Right lobe of liver (tissue), 6 donors: ENCODE data around the gene PLXNA3. TPM values are rescaled to one million over a fixed set of nuclear protein-coding genes. Genes with fewer than 3 reads are reported as not detected.

Source experiments
- ATAC-seq, 4 donors: fragments of 200-7000 bp; cut with Tn5 transposase; one replicate each; pipeline ENCODE4 v1.9.1; 2020; ENCODE audit warnings: mild to moderate bottlenecking in 4 of 4, moderate library complexity in 4 of 4
- DNase-seq, 3 donors: peaks; one replicate each; pipeline ENCODE4 v3.0.0-alpha.2; 2020
- H3K27ac ChIP-seq, 3 donors: fragments of 200-600 bp; one replicate each; pipeline ENCODE4 v1.8.0; 2022
- H3K27me3 ChIP-seq, 2 donors: fragments of 200-600 bp; one replicate each; pipeline ENCODE4 v1.8.0; 2022
- H3K36me3 ChIP-seq, 4 donors: fragments of 200-600 bp; sonication (generic) in 1 of 4; one replicate each; pipeline versions ENCODE4 v1.5.1 to v1.8.0; 2017 to 2022; ENCODE audit warnings: control low read depth in 1 of 4
- H3K4me1 ChIP-seq, 4 donors: fragments of 200-600 bp; sonication (generic) in 1 of 4; one replicate each; pipeline versions ENCODE4 v1.5.1 to v1.8.0; 2017 to 2022; ENCODE audit warnings: control low read depth in 1 of 4
- H3K4me3 ChIP-seq, 3 donors: fragments of 200-600 bp; one replicate each; pipeline ENCODE4 v1.8.0; 2022
- H3K9me3 ChIP-seq, 4 donors: fragments of 200-600 bp; sonication (generic) in 1 of 4; one replicate each; pipeline versions ENCODE4 v1.5.1 to v1.8.0; 2017 to 2022; ENCODE audit warnings: control low read depth in 1 of 4
- CTCF ChIP-seq, 4 donors: fragments of 200-600 bp in 3 of 4; fragments of 450-650 bp in 1 of 4; IDR thresholded peaks; one replicate each; pipeline versions ENCODE4 v1.5.1 to v1.8.0; 2016 to 2022; ENCODE audit warnings: antibody characterized with exemption in 4 of 4, mild to moderate bottlenecking in 2 of 4
- POLR2A ChIP-seq: fragments of 450-650 bp; IDR thresholded peaks from one replicate; pipeline ENCODE4 v1.6.1; 2017; ENCODE audit warnings: antibody characterized with exemption, mild to moderate bottlenecking
- WGBS: methylation state at CpG from one replicate; pipeline ENCODE4 v1.1.6; 2018; ENCODE audit warnings: low coverage, low lambda C conversion rate; ENCODE audit not compliant: insufficient coverage; ENCODE audit errors: missing lambda C conversion rate; 5-methylcytosine and 5-hydroxymethylcytosine counted together
- intact Hi-C, 2 donors: fragments of 100-400 bp; cut with DNase I; formaldehyde crosslinking; loops; one replicate each; pipeline versions ENCODE4 v1.11.2 to v1.14.1; 2022
- total RNA-seq, 6 experiments: library from RNA; depleted of rRNA in 2 of 6; stranded (reverse); fragments of >200 nt in 2 of 6; fragmentation: NEBNext Ultra II Directional in 3 of 6; extraction: Animal tissue kit (Norgen Biotek cat#: 25700) in 3 of 6; gene quantifications; one replicate each; pipeline versions ENCODE4 v1.1.0 to v1.2.4, GENCODE V29; 2016 to 2023
- donor health status: DM: no; HTN: yes; CAD: no.
- donor health status: DM: no; HTN: no; CAD: no.
- donor health status: DM: no; HTN: no; CAD: no.
- donor health status: DM: no; HTN: yes; CAD: no.
- donor health status: DM: no; HTN: yes; CAD: no.

PLXNA3 gene
- total RNA-seq, 6 experiments from 2014 or later: 1.3 to 22.8 (median 2.6) TPM

- no peaks in the 10 kb centered on the region for H3K9me3 ChIP-seq
- intact Hi-C loops: no loop called here
- no peaks in the 10 kb centered on the region for H3K36me3 ChIP-seq
- TF ChIP-seq POLR2A (no peak), CTCF (IDR thresholded peaks at IDR 0.05) (no peak)
- H3K4me3 ChIP-seq: no peak overlapping the region
- 53% methylated on average over 2 of the region's 2 CpGs for WGBS
- ATAC-seq (no peak), DNase-seq (no peak)
- H3K4me1 ChIP-seq: peaks cover 0 to 12% (median 3%) of the 10 kb centered on the region in 4 donors
- H3K27ac ChIP-seq: no peak overlapping the region
- H3K27me3 ChIP-seq: no peaks in the 10 kb centered on the region
These were observed 55.6 kb downstream of the PLXNA3 start for GRCh38 chrX:154513716-154514115.

- WGBS: 53% methylated on average over 12 of the region's 34 CpGs
These were observed 57.2 kb downstream of the PLXNA3 start for GRCh38 chrX:154515090-154515965.

GRCh38 chrX:154515966-154516655 is 58.0 kb downstream of the PLXNA3 start, which contains the start of gene FAM3A:
Gene FAM3A, minus strand, starts transcription at chrX:154516232. Its CDS starts 460 bp downstream, at chrX:154515772.
- intact Hi-C loops: no loop called here
- DNase-seq (peak; percentile 96 to 98 (median 96)), ATAC-seq (peak; percentile 92 to 97 (median 94))
- Histone ChIP-seq H3K4me3 (peak within 1 kb of the TSS; percentile 54 to 72 (median 63)), H3K9me3 (no peaks in the 10 kb centered on the region), H3K4me1 (peaks cover 0 to 12% (median 3%) of the 10 kb centered on the region in 4 donors), H3K27me3 (no peaks in the 10 kb centered on the region), H3K27ac (peak within 1 kb of the TSS; percentile 80 to 88 (median 86)), H3K36me3 (no peaks in the 10 kb centered on the region)
- 8% methylated on average over 15 of the region's 59 CpGs for WGBS
- TF ChIP-seq POLR2A: peak; percentile 82
- no peak for TF ChIP-seq CTCF (IDR thresholded peaks at IDR 0.05)

More at GRCh38 chrX:154515090-154515965, 57.2 kb downstream of the PLXNA3 start:
- H3K27ac ChIP-seq: peak overlapping the region; percentile 69 to 84 (median 76)
- no peaks in the 10 kb centered on the region for H3K36me3 ChIP-seq
- ATAC-seq (peak; percentile 10 to 44 (median 20)), DNase-seq (peak; percentile 61 to 73 (median 73))
- no peak for TF ChIP-seq CTCF (IDR thresholded peaks at IDR 0.05)
- TF ChIP-seq POLR2A: no peak
- no peaks in the 10 kb centered on the region for H3K27me3 ChIP-seq
- intact Hi-C loops: no loop called here
- peaks cover 0 to 12% (median 3%) of the 10 kb centered on the region in 4 donors for H3K4me1 ChIP-seq
- no peaks in the 10 kb centered on the region for H3K9me3 ChIP-seq
- H3K4me3 ChIP-seq: peak overlapping the region; percentile 54 to 72 (median 63)

- ATAC-seq (peak; percentile 0 to 3 (median 1)), DNase-seq (no peak)
- H3K27me3 ChIP-seq: no peaks in the 10 kb centered on the region
- intact Hi-C loops: no loop called here
- 31% methylated on average over 14 of the region's 19 CpGs for WGBS
- peaks cover 0 to 12% (median 3%) of the 10 kb centered on the region in 4 donors for H3K4me1 ChIP-seq
- H3K36me3 ChIP-seq: no peaks in the 10 kb centered on the region
- H3K9me3 ChIP-seq: no peaks in the 10 kb centered on the region
- TF ChIP-seq CTCF (IDR thresholded peaks at IDR 0.05) (no peak), POLR2A (no peak)
- peak overlapping the region; percentile 23 to 72 (median 39) for H3K4me3 ChIP-seq
- H3K27ac ChIP-seq: peak overlapping the region; percentile 80 to 88 (median 86)
These were observed 58.6 kb downstream of the PLXNA3 start for GRCh38 chrX:154516656-154517100.
